A673 (cell line): ENCODE results near the gene KCNJ11.

Experiments
- CTCF ChIP-seq: fragments of 300-800, 200-600 bp; sonication (generic); conservative IDR thresholded peaks from 2 replicates; pipeline ENCODE4 v1.5.1; 2017; ENCODE audit warnings: low read depth, mild to moderate bottlenecking, antibody characterized with exemption, low read length, moderate library complexity, mixed read lengths
- EZH2 ChIP-seq: fragments of 200-600 bp; sonication (generic); IDR thresholded peaks from 2 replicates; pipeline ENCODE4 v1.6.1; 2017; ENCODE audit warnings: borderline replicate concordance, low read depth, mild to moderate bottlenecking, mixed read lengths, antibody characterized with exemption, low read length; ENCODE audit not compliant: poor library complexity, severe bottlenecking

DNA sequence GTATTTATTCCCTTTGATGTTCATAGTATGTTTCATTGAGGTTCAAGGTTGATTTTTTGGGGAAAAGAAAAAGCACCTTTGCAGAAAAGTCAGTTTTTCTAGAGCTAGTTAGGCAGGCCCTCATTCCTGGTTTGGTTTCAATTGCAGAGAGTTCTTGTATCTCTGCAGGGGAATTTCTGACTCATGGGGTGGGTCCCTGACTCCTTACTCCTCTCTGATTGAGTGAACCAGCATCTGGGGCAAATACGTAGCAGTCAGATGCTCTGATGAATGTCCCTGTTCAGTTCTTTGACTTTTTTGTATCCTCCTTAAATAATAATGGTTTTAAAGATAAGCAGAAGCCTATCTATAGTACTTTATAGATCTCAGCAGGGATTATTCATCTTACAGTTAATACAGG, 44.6 kb downstream of the KCNJ11 start:
- TF ChIP-seq CTCF (no peak), EZH2 (no peak)
